Stimulated activated CD4-positive, alpha-beta T cell treated with anti-CD3 and anti-CD28 coated beads, Interleukin-15, amount 100 ng/mL, for 1 hour (primary cell): ENCODE results near the gene PDGFD.

Experiments used
- DNase-seq, 2 donors: peaks; one replicate each; pipeline ENCODE4 v3.0.0-alpha.2; 2020; ENCODE audit warnings: low read depth in 1 of 2, low spot score in 1 of 2

The PDGFD gene

DNA sequence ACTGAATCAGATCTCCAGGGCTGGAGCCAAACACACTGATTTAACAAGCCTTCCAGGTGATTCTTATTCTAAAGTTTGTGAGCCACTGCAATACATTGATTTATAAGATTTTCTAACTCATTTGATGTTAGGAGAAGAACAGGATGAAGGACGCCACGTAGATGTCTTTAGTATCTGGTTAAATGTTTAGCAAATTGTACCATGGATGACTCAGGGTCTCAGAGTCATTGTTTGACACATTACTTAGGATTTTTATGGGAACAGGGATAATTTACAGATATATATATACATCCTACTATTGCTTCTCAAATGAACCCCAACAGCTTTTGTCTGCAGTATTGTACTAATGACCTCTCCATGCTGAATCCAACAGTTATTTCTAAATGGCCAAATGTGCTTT, 270.6 kb downstream of the PDGFD start:
- DNase-seq = no peak

DNA sequence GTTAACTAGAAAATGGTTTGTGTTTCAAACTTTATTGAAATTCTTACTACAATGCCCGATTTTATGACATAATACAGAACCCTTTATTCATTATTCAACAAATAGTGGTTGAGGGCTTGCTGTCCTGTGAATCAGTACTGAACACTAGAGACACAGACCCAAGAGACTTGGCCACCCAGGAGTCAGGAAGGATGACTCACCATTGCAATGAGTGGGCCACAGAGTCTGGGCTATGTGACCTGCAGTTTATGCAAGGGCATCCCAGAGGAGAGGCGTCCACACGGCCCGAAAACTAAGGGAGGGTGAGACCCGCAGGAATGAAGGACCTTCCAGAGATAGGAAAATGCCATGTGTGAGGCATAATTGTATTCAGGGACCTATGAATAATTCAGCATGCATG, 271.3 kb downstream of the PDGFD start:
- no peak for DNase-seq

DNA sequence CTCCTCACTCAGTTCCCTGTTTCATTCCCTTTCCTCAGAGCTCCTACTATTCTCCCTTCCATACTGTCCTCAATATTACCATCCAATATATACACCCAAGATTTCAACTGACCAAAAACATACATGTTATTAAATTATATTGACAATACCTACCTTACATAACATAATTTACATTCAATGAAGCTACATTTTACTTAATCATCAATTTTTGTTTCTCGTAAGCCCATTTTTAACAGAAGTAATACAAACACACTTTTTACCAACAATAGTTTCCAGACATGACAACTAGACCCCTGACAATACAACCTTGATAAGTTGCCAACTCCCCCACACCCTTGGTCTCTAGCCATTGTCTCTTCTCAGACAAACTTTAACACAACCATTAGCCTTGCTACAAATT, 273.3 kb downstream of the PDGFD start:
- DNase-seq = no peak

DNA sequence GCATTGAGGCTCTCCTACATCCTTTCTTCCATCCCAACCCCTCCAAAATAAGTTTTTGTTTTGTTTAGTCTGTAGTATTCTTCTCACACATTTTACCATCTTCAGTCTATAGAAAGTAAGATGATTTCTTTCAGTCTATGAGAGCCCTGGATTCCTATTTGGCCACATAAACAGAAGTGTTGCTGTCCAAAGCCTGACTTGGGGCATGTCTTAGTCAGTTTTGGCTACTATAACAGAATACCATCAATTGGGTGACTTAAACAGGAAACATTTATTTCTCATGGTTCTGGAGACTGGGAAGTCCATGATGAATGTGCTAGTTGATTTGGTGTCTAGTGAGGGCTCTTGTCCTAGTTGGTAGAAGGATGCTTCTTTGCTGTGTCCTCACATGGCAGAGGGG, 274.3 kb downstream of the PDGFD start:
- DNase-seq = no peak

DNA sequence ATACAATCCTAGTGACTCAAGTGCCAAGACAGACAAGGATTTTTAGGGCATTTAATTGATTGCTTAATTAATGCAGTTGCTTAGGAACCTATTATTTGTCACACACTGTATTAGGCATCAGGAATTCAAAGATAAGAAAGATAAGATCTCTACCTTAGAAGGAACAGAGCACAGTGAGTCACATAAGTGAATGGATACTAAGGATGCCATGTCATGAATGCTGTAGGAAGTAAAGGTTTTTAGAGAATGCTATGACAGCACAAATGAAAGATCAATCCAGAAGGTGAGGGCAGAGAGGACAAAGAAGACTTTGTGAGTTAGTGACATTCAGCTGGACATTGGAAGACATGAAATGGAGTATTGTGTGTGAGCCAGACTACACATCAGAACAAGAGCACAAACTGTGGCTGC, 275.4 kb downstream of the PDGFD start:
- no peak for DNase-seq

DNA sequence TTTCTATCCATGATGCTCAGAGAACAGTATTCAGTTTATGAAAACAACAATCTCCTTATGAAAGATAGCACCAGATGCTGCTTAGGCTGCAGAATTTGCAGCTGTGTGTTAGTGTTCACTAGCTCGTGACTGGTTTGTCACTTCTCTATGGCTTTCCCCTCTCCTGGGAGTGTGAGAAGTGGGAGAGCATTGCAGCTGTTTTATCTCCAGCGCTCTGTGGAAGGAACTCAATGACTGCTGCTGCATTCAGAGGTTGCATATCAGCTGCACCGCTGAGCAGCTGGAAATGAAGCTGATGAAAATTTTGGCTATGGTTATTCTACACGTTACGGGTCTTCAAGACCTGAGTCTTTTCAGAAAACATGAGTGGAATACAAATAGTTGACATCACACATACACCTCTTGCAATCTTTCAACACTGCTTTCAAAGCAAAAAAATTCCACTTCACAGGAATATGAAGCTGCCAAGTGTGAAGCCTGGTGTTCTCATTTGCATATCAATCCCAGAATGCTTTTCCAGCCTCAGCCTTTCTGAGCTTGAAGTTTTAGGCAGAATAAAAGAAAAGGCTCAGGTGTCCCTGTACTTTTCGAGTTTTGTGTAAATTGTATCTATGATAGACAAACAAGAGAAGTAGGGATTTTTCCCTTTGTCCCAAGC, 276.8 kb downstream of the PDGFD start:
- DNase-seq = no peak

DNA sequence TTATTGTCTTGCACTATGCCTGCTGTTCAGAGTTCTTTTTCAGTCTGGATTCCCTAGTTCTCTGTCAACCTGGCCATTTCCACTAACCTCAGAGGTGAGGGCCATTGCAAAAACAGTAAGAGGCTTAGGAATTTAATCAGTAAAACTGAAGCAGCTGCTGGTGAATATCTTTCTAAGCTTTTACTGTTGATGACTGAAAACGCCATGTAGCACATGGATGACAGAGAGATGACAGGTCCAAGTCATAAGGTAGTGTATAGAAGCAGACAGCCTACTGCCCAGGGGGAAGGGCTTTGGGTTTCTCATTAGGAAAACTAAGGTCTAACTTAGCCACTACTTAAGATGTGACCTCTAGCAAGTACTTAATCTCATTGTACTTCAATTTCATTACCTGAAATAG, 280.1 kb downstream of the PDGFD start:
- no peak for DNase-seq

DNA sequence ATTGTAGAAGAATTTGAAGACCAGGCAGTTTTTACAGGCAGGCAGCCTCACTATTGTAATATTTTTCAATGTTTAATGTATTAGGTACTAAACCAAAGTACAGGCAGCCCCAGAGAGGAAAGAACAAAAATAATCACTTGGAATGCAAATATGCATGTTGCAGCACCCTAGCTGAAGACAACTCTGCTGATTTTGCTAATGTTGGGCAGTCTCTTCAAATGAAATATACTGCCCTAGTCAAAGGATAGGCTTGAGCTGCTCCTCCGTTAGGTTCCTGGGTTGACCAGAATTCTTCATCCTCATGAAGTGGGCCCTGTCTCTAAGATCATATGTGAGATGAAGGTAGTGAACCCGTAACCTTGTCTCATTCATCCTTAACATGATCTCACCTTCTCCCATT, 280.7 kb downstream of the PDGFD start:
- DNase-seq = no peak

DNA sequence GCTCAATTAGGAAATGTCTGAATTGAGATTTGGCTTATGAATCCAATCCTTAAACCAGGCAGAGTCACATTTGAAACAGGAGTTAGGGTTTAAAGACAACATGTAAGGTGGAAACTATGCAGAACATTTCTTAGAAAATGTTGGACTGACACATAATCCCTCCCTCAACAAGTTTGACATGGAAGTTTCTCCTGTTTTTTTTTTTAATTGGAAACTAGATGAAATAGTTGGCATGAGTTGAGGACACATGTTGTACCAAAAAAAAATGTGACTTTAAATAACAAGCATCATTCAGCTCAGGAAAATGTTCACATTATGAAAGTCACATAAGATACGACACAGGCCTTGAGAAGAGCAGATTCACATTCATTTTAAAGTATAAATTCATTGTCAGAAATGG, 282.4 kb downstream of the PDGFD start:
- DNase-seq = no peak

DNA sequence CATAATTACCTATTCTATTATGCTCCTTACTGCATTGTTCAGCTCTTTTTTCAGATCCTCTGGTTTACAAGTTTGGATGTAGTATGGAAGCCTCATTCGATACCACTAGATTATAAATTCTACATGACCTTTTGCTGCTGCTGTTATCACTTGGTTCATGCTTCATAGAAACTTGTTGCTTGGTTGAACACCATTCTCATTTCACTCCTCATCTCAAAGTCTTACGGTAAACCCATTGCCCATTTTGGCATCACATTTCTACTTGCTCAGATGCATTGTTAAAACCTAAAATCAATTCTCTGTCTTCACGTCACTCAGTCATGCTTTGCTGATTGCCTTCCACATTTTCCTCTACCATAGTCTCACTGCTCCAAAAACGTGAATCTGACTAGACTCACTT, 283.0 kb downstream of the PDGFD start:
- no peak for DNase-seq

DNA sequence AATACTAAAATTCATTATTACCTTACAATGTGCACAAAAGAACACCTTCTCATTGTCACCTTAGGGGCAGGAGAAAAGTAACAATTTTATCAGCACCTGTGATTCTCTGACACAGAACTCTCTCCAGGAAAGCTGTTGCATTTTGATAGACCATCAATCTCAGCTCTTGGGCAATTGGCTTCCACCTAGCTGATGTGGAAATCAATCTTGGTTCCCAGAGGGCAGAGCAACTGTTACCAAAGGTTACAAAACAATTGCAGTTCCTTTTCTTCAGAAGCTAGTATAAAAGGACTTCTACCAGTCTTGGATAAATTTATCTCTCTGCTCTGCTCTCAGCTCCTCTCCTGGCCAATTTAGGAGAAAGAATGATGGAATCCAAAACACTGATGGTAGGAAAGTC, 285.3 kb downstream of the PDGFD start:
- DNase-seq = no peak

DNA sequence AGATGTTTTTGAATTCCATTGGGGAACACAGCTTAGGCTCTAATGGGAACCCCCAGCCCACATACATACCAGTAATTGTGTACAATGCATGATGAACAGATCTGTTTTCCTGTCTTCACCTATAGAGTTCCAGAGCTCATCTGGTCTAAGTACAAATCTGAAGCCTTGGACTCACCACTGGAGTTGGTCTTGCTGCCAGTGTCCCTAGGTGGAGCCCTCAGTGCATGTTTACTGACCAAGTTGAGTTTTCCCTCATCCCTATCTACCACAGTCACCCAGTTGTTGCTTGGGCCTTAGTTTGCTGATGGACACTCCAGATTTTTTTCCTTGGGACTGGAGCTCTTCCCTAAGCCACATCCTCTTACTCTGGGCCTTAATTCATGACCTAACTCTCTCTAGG, 286.7 kb downstream of the PDGFD start:
- no peak for DNase-seq

DNA sequence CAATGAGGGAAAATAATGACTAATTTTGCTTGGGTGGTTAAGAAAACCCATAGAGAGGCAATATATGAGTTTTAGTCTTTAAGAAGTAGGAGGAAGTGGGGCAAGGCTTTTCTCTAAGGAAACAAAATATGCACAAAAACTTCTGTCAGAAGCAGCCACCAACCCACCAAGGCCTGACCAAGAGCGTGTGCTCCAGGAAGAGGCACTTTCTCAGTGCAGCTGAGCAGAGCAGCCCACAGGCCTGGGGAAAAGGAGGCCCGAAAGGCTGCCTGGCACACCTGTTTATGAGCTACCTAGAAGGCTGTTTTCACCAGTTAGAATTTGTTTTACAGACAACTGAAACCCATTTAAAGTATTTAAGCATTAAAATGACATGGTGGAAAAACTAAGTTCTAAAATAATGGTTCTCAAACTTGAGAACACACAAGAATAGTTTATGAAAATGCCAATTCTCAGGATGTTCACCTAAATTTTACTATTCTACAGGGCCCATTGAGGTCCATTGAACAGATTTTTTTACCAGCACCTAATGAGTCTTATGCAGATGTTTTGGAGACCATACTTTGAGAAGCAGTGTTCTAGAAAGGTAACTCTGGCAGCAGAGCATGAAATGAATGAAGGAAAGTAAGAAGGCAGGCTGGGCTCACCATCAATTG, 288.0 kb downstream of the PDGFD start:
- DNase-seq = no peak

DNA sequence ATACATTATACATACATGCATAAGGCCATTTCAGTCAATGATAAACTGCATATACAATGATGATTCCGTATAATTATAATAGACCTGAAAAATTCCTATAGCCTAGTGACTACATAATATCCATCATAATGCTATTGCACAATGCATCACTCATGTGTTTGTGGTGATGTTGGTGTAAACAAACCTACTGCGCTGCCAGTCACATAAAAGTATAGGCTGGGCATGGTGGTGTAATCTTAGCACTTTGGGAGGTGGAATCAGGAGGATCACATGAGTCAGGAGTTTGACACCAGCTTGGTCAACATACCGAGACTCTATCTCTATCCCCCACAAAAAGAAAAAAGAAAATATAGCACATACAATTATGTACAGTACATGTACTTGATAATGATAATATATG, 291.2 kb downstream of the PDGFD start:
- no peak for DNase-seq

DNA sequence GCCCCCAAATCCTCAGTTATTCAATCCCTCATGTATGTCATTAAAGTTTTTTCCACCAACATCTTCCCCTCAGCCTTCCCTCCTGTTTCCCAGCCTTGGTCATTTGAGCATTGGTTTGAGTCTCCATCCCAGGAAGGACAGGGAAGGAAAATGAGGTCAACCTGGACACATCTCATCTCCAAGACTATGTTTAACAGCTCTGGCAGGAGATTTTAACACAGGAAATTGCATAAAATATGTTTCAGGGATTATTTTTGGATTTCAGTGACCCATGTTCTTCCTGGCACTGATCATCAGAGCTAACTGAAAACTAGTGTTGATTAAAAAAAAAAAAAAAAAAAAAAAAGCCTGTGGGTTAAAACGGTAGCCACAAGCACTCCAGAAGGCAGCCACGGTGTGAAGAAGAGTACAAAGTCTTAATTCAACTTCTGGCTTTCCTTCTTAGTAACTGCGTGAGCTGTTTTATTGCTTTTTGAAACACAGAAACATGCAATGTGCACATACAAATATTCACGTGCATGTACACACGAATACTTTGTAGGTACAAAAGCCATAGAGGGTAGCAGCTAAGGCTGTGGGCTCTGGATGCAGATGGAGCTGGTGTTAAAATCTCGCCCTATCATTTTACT, 291.9 kb downstream of the PDGFD start:
- DNase-seq = no peak

DNA sequence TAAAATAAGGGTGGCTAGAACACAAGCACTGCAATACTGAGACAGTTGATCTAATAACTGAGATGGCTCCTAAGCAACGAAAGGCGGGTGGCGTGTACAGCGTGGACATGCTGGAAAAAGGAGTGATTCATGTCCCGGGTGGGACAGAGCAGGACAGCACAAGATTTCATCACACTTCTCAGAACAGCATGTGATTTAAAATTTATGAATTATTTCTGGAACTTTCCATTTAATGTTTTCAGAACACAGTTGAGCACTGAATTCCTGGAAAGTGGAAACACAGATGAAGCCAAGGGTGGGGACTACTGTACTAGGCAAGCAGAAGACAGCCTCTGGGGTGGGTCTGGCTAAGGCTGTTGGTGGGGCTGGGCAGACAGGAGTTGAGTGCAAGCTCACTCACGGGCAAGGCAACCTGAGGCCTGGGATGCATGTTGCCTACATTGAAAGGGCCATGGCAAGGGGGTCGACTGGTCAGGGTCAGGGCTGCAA, 293.1 kb downstream of the PDGFD start:
- DNase-seq = no peak

DNA sequence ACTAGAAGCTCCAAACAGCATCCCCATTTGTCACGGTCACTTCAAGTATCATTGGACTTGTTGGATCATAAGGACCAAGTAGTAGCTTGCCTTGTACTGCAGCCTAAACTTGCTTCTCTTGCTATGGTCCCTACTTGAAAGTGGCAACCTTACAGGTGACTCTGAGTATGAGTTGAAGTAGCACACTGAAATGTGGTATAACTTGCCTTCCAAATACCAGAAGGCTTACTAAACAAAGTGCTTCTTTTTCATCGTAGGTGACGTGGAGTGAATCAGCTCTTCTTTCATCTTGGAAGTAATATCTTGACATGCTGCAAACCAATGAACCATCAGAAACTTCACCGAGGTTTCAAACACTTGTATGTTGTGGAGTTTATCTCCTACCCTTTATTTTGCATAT, 296.5 kb downstream of the PDGFD start:
- no peak for DNase-seq

DNA sequence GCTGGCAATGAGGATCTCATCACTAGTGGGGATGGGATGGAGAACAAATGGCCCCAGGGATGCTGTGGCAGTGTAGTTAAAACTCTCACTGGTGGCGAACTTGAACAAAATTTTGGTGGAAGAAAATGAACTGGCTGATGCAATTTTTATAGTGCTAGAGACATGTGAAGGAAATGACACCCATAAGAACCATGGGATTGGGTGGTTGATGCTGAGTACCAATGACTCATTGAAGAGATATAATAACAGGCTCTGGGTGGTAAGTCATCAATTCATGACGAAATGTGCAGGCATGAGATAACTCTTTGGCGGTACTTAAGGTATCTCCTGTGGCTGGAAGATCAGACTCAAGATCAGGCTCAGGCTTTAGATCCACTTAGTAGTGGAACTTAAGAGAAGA, 300.4 kb downstream of the PDGFD start:
- no peak for DNase-seq

DNA sequence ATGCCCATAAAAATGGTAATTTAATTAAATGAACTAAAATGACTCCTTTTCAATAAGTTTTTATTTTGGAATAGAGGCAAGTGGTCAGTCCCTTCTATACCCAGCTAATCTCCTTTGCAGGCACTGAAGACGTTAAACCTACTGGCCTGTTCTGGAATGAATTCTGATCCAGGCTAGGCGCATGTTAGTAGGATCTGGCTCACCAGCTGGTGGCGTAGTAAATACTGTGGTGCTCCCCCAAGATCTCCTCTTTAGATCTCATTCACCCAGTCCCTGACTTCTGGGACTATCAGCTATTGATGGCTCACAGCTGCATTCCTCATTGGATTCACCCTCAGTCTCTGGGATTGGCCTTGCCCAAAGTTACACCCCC, 301.2 kb downstream of the PDGFD start:
- DNase-seq = no peak

DNA sequence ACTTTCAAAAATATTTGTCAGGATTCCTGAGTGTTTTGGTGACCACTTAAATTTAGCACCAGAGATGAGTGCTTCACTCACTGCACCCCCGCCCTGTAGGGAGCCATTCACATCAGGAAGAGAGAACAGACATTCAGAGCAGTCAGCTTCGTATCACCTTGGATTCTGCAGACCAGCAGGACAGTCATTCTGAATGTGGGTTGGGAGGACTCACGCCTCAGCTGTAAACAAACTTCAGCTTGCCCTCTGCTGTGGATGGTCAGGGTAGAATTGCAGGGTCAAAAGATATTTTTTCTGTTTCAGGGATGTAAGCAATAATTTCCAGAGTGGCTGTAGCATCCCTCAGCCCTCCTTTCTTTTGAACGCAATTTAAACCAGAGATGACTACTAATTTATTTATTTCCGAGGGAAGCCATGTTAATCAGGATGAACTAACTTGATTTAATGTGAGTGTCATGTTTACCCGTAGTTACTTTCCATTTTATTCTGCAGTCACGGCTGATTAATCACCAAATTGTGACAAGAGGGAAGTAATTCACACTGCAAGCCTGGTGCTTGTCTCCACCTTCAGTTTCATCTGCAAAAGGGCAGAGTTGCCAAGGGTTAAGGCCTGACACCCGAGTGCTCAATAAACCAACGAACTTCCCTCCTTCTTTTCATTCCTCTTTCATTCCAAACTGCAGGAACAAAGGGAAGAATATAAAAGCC, 301.7 kb downstream of the PDGFD start:
- no peak for DNase-seq
